Esophagus muscularis mucosa (tissue), 4 donors: ENCODE data around the gene NETO1. TPM values are rescaled to one million over a fixed set of nuclear protein-coding genes. Genes with fewer than 3 reads are reported as not detected.

Source experiments
- DNase-seq: peaks from one replicate; pipeline ENCODE4 v3.0.0-alpha.2; 2017; ENCODE audit errors: extremely low spot score
- H3K27ac ChIP-seq, 4 donors: fragments of 200-600 bp; sonication (generic); replicated peaks in 1 of 4; 1 replicate in 3 of 4; 2 replicates in 1 of 4; pipeline ENCODE4 v1.5.1; 2016 to 2019; ENCODE audit warnings: mild to moderate bottlenecking in 1 of 4
- H3K27me3 ChIP-seq, 4 donors: fragments of 200-600 bp; sonication (generic); one replicate each; pipeline versions ENCODE4 v1.5.1 to v1.6.0; 2016 to 2019
- H3K36me3 ChIP-seq, 4 donors: fragments of 200-600 bp; sonication (generic); one replicate each; pipeline ENCODE4 v1.5.1; 2016 to 2019
- H3K4me1 ChIP-seq, 4 donors: fragments of 200-600 bp; sonication (generic); one replicate each; pipeline ENCODE4 v1.5.1; 2016 to 2019
- H3K4me3 ChIP-seq, 4 donors: fragments of 200-600 bp; sonication (generic); 1 replicate in 2 of 4; 2 replicates in 2 of 4; pipeline ENCODE4 v1.5.1; 2016 to 2019; ENCODE audit warnings: mild to moderate bottlenecking in 4 of 4, moderate library complexity in 1 of 4
- H3K9me3 ChIP-seq, 4 donors: fragments of 200-600 bp; sonication (generic); 1 replicate in 3 of 4; 2 replicates in 1 of 4; pipeline ENCODE4 v1.5.1; 2016 to 2019
- EP300 ChIP-seq: sonication (generic); formaldehyde crosslinking; IDR thresholded peaks from one replicate; pipeline ENCODE4 v1.6.1; 2017; ENCODE audit warnings: antibody characterized with exemption
- POLR2A ChIP-seq: fragments of 450-650 bp; IDR thresholded peaks from one replicate; pipeline ENCODE4 v1.6.1; 2017; ENCODE audit warnings: antibody characterized with exemption, moderate library complexity, mild to moderate bottlenecking, low read depth
- POLR2AphosphoS5 ChIP-seq, 2 donors: sonication (generic); formaldehyde crosslinking; IDR thresholded peaks; one replicate each; pipeline ENCODE4 v1.6.1; 2017; ENCODE audit warnings: antibody characterized with exemption in 2 of 2
- WGBS: methylation state at CpG from one replicate; pipeline ENCODE4 v1.1.5; 2018; 5-methylcytosine and 5-hydroxymethylcytosine counted together
- intact Hi-C: fragments of 100-400 bp; cut with DNase I; formaldehyde crosslinking; loops from one replicate; pipeline ENCODE4 v1.15.1; 2023
- total RNA-seq, 4 donors: library from RNA; depleted of rRNA; stranded (reverse); fragments of >200 nt; gene quantifications; one replicate each; pipeline versions ENCODE4 v1.1.0 to v1.2.1, GENCODE V29; 2016
- TF ChIP-seq, protein P1 (sequence below), 3 experiments: fragments of 200-600 bp in 2 of 3; fragments of 450-650 bp in 1 of 3; sonication (generic) in 2 of 3; IDR thresholded peaks; one replicate each; pipeline ENCODE4 v1.5.1; 2017 to 2019; ENCODE audit warnings: antibody characterized with exemption in 3 of 3, mild to moderate bottlenecking in 2 of 3, moderate library complexity in 1 of 3

The NETO1 gene
- total RNA-seq, 4 donors from 2014 or later: 0.13 to 0.50 (median 0.34) TPM; not detected in 1

GRCh38 chr18:72866442-72866900 lies 1.3 kb downstream of the NETO1 start:
- 7% methylated on average over 18 of the region's 18 CpGs for WGBS
- peak; percentile 37 for DNase-seq
- H3K4me1 ChIP-seq: peaks cover 14 to 27% (median 25%) of the 10 kb centered on the region in 4 donors
- no peaks in the 10 kb centered on the region for H3K9me3 ChIP-seq
- peak overlapping the region; percentile 25 to 52 (median 40) for H3K4me3 ChIP-seq
- no peak for TF ChIP-seq POLR2A
- TF ChIP-seq, protein P1, sequence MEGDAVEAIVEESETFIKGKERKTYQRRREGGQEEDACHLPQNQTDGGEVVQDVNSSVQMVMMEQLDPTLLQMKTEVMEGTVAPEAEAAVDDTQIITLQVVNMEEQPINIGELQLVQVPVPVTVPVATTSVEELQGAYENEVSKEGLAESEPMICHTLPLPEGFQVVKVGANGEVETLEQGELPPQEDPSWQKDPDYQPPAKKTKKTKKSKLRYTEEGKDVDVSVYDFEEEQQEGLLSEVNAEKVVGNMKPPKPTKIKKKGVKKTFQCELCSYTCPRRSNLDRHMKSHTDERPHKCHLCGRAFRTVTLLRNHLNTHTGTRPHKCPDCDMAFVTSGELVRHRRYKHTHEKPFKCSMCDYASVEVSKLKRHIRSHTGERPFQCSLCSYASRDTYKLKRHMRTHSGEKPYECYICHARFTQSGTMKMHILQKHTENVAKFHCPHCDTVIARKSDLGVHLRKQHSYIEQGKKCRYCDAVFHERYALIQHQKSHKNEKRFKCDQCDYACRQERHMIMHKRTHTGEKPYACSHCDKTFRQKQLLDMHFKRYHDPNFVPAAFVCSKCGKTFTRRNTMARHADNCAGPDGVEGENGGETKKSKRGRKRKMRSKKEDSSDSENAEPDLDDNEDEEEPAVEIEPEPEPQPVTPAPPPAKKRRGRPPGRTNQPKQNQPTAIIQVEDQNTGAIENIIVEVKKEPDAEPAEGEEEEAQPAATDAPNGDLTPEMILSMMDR (IDR thresholded peaks at IDR 0.05): no peak
- TF ChIP-seq POLR2AphosphoS5 (IDR thresholded peaks at IDR 0.05): no peak
- TF ChIP-seq EP300: no peak
- H3K36me3 ChIP-seq: no peaks in the 10 kb centered on the region
- H3K27me3 ChIP-seq: peaks cover 0 to 50% (median 13%) of the 10 kb centered on the region in 4 donors
- no peak overlapping the region for H3K27ac ChIP-seq
- intact Hi-C loops: no loop called here

GRCh38 chr18:72863754-72864153 lies 4.0 kb downstream of the NETO1 start:
- TF ChIP-seq, protein P1 (IDR thresholded peaks at IDR 0.05): no peak
- no peak for TF ChIP-seq EP300
- TF ChIP-seq POLR2AphosphoS5 (IDR thresholded peaks at IDR 0.05): no peak
- TF ChIP-seq POLR2A: no peak
- DNase-seq: no peak
- intact Hi-C loops: no loop called here
- H3K27ac ChIP-seq: no peak overlapping the region
- no peaks in the 10 kb centered on the region for H3K36me3 ChIP-seq
- no peak overlapping the region for H3K4me3 ChIP-seq
- H3K4me1 ChIP-seq: peaks cover 14 to 23% (median 19%) of the 10 kb centered on the region in 4 donors
- WGBS: 71% methylated on average over 9 of the region's 9 CpGs
- H3K9me3 ChIP-seq: no peaks in the 10 kb centered on the region
- H3K27me3 ChIP-seq: peaks cover 0 to 30% (median 10%) of the 10 kb centered on the region in 4 donors

DNA sequence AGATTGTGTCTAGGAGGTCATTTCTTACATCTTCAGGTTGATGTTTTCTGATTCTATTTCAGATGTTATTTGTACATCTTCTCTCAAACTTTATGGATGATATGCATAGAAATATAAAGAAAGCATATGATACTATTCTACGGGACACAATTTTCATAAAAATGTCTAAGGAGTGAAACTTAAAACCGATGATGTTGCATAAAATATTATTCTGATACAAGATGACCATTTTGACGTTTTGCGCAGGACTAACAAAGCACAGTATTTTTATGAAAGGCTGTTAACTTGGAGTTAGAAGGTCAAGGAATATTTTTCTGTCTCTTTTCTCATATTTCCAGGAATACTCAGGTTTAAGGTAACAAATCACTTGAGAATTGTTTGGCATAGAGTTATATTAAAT lies 8.7 kb downstream of the NETO1 start:
- no peak overlapping the region for H3K4me3 ChIP-seq
- intact Hi-C loops: no loop called here
- H3K36me3 ChIP-seq: no peaks in the 10 kb centered on the region
- H3K27ac ChIP-seq: no peak overlapping the region
- 90% methylated on average over 4 of the region's 4 CpGs for WGBS
- H3K27me3 ChIP-seq: no peaks in the 10 kb centered on the region
- H3K9me3 ChIP-seq: no peaks in the 10 kb centered on the region
- no peaks in the 10 kb centered on the region for H3K4me1 ChIP-seq
- TF ChIP-seq EP300: no peak
- no peak for TF ChIP-seq POLR2A
- TF ChIP-seq, protein P1 (IDR thresholded peaks at IDR 0.05): no peak
- no peak for TF ChIP-seq POLR2AphosphoS5 (IDR thresholded peaks at IDR 0.05)
- DNase-seq: no peak

GRCh38 chr18:72849671-72850070 lies 18.1 kb downstream of the NETO1 start:
- no peak overlapping the region for H3K4me3 ChIP-seq
- intact Hi-C loops: no loop called here
- no peak for DNase-seq
- H3K9me3 ChIP-seq: peaks cover 0 to 4% (median 0%) of the 10 kb centered on the region in 4 donors
- no peaks in the 10 kb centered on the region for H3K4me1 ChIP-seq
- TF ChIP-seq EP300 (no peak), POLR2AphosphoS5 (IDR thresholded peaks at IDR 0.05) (no peak), POLR2A (no peak)
- TF ChIP-seq, protein P1 (IDR thresholded peaks at IDR 0.05): no peak
- no peak overlapping the region for H3K27ac ChIP-seq
- WGBS: 54% methylated on average over 3 of the region's 3 CpGs
- no peaks in the 10 kb centered on the region for H3K36me3 ChIP-seq
- H3K27me3 ChIP-seq: no peaks in the 10 kb centered on the region
